Endothelial cell of umbilical vein (primary cell): Measurements from ENCODE around the gene MSRB2. TPM values are rescaled to one million over a fixed set of nuclear protein-coding genes. Genes with fewer than 3 reads are reported as not detected.

Experiments
- BruUV-seq: library from RNA; stranded (reverse); fragments of 400-500 nt; replicated peaks from 2 replicates; lab custom pipeline; 2021; lab: Mats Ljungman, UMichigan
- CTCF ChIA-PET: fragments of 300-600, 350-600 bp; sonication (Branson Sonifier 250); formaldehyde crosslinking; loops from one replicate; lab custom pipeline; 2021; ENCODE audit warnings: antibody characterized with exemption, inconsistent platforms; lab: Charles Lee
- POLR2A ChIA-PET: fragments of 300-600, 350-600 bp; sonication (Branson Sonifier 250); formaldehyde crosslinking; loops from one replicate; lab custom pipeline; 2021; ENCODE audit warnings: antibody characterized with exemption, inconsistent platforms; lab: Charles Lee
- DNase-seq: peaks from one replicate; pipeline ENCODE4 v3.0.0-alpha.2; 2011; ENCODE audit warnings: low read depth, low spot score
- FAIRE-seq: peaks from 2 replicates; lab custom pipeline; 2011; peaks lifted over from hg19 to GRCh38; lab: Jason Lieb, UNC
- H2AFZ ChIP-seq: 2 replicates; pipeline ENCODE4 v1.6.0; 2012; ENCODE audit warnings: low read depth, low read length, control low read depth, inconsistent platforms
- H3K27ac ChIP-seq: 2 replicates; pipeline ENCODE4 v1.5.1; 2011; ENCODE audit warnings: low read depth, mild to moderate bottlenecking, control low read depth, low read length, moderate library complexity; ENCODE audit not compliant: insufficient read depth
- H3K27me3 ChIP-seq, 2 experiments: 2 replicates each; pipeline versions ENCODE4 v1.6.0 to v1.6.1; 2011; ENCODE audit warnings: low read length in 2 of 2, mixed read lengths in 1 of 2; ENCODE audit not compliant: control insufficient read depth in 2 of 2, insufficient read depth in 2 of 2
- H3K36me3 ChIP-seq, 2 experiments: 2 replicates in 1 of 2; 3 replicates in 1 of 2; pipeline ENCODE4 v1.5.1; 2011; ENCODE audit warnings: low read length in 2 of 2, mild to moderate bottlenecking in 1 of 2, moderate library complexity in 1 of 2; ENCODE audit not compliant: control insufficient read depth in 2 of 2, insufficient read depth in 2 of 2; ENCODE audit errors: extremely low read depth in 1 of 2
- H3K4me1 ChIP-seq: 3 replicates; pipeline ENCODE4 v1.5.1; 2011; ENCODE audit warnings: mild to moderate bottlenecking, low read length; ENCODE audit not compliant: control insufficient read depth, insufficient read depth; ENCODE audit errors: extremely low read depth
- H3K4me2 ChIP-seq: 2 replicates; pipeline ENCODE4 v1.6.1; 2011; ENCODE audit warnings: low read length, control low read depth, mixed read lengths; ENCODE audit not compliant: insufficient read depth
- H3K4me3 ChIP-seq, 3 experiments: fragments of 200-600 bp in 1 of 3; sonication (generic), shearing (Covaris generic) in 1 of 3; replicated peaks in 1 of 3; 2 replicates each; pipeline ENCODE4 v1.5.1; 2011 to 2016; ENCODE audit warnings: control low read depth in 3 of 3, low read length in 3 of 3, mild to moderate bottlenecking in 2 of 3, inconsistent platforms in 1 of 3, low read depth in 1 of 3, moderate library complexity in 1 of 3; ENCODE audit not compliant: insufficient read depth in 1 of 3
- H3K79me2 ChIP-seq: 2 replicates; pipeline ENCODE4 v1.6.0; 2012; ENCODE audit warnings: low read length, inconsistent platforms; ENCODE audit not compliant: control insufficient read depth, insufficient read depth
- H3K9ac ChIP-seq: replicated peaks from 2 replicates; pipeline ENCODE3; 2011; ENCODE audit warnings: low read length, control low read depth; ENCODE audit not compliant: insufficient read depth; ENCODE audit errors: extremely low read depth
- H3K9me1 ChIP-seq: replicated peaks from 3 replicates; pipeline ENCODE4 v1.6.0; 2011; ENCODE audit warnings: mild to moderate bottlenecking, low read length; ENCODE audit not compliant: control insufficient read depth, insufficient read depth; ENCODE audit errors: extremely low read depth
- H3K9me3 ChIP-seq: replicated peaks from 2 replicates; pipeline ENCODE4 v1.5.1; 2012; ENCODE audit warnings: low read length, inconsistent platforms; ENCODE audit not compliant: control insufficient read depth, insufficient read depth
- H4K20me1 ChIP-seq: replicated peaks from 2 replicates; pipeline ENCODE3; 2011; ENCODE audit warnings: mild to moderate bottlenecking, low read length; ENCODE audit not compliant: control insufficient read depth, insufficient read depth; ENCODE audit errors: extremely low read depth
- EZH2 ChIP-seq: IDR thresholded peaks from 2 replicates; pipeline ENCODE4 v1.6.1; 2012; ENCODE audit warnings: borderline replicate concordance, low read depth, mild to moderate bottlenecking, moderate library complexity, low read length, inconsistent platforms; ENCODE audit not compliant: severe bottlenecking
- FOS ChIP-seq: IDR thresholded peaks from 2 replicates; pipeline ENCODE4 v1.6.1; 2011; ENCODE audit warnings: mild to moderate bottlenecking, low read length, moderate library complexity, borderline replicate concordance; ENCODE audit not compliant: insufficient read depth
- GATA2 ChIP-seq: IDR thresholded peaks from 2 replicates; pipeline ENCODE4 v1.7.0; 2011; ENCODE audit warnings: low read depth, mild to moderate bottlenecking, moderate library complexity, mixed read lengths, low read length; ENCODE audit not compliant: insufficient read length, insufficient read depth
- JUN ChIP-seq: IDR thresholded peaks from 2 replicates; pipeline ENCODE4 v1.6.1; 2011; ENCODE audit warnings: borderline replicate concordance, low read depth; ENCODE audit not compliant: insufficient read length, insufficient read depth
- MYC ChIP-seq: IDR thresholded peaks from one replicate; pipeline ENCODE4 v1.6.1; 2011; ENCODE audit warnings: mild to moderate bottlenecking, low read depth, low read length
- POLR2A ChIP-seq: IDR thresholded peaks from 2 replicates; pipeline ENCODE4 v1.6.1; 2012; ENCODE audit warnings: low read depth, mild to moderate bottlenecking, control low read depth, low read length
- POLR2AphosphoS5 ChIP-seq: IDR thresholded peaks from 2 replicates; pipeline ENCODE4 v1.6.1; 2012; ENCODE audit warnings: low read depth, mild to moderate bottlenecking, control low read depth, low read length, moderate library complexity; ENCODE audit not compliant: insufficient read depth
- dilution Hi-C: fragments of 300-500 bp; cut with MboI; formaldehyde crosslinking; loops from one replicate; pipeline ENCODE4 v1.15.0; 2019; ENCODE audit warnings: low sequenced_read_pairs; ENCODE audit not compliant: extremely low pct_ligation_motif_present
- intact Hi-C: fragments of 100-400 bp; cut with micrococcal nuclease; formaldehyde crosslinking; loops from one replicate; pipeline ENCODE4 v1.10.0; 2022
- polyA plus RNA-seq, 4 experiments: library from polyadenylated mRNA; depleted of rRNA in 3 of 4; stranded (reverse) in 3 of 4; unstranded in 1 of 4; fragments of >200 nt; gene quantifications; 2 replicates each; pipeline versions ENCODE4 v1.2.1 to v1.2.3, GENCODE V29; 2011 to 2012; ENCODE audit warnings: missing spikeins in 1 of 4
- total RNA-seq: library from RNA; stranded (reverse); gene quantifications from 2 replicates; pipeline ENCODE4 v1.2.3, GENCODE V29; 2021
- TF ChIP-seq, protein P1 (sequence below): IDR thresholded peaks from 2 replicates; pipeline ENCODE4 v1.6.1; 2011; ENCODE audit not compliant: insufficient read depth, insufficient read length
- TF ChIP-seq, protein P2 (sequence below), 2 donors: IDR thresholded peaks; 1 replicate in 1 of 2; 2 replicates in 1 of 2; pipeline ENCODE4 v1.5.1; 2011; ENCODE audit warnings: low read length in 2 of 2, mild to moderate bottlenecking in 2 of 2, moderate library complexity in 2 of 2, control low read depth in 1 of 2, inconsistent platforms in 1 of 2, low read depth in 1 of 2; ENCODE audit not compliant: insufficient read depth in 1 of 2; ENCODE audit errors: extremely low read depth in 1 of 2

MSRB2 gene
- total and polyA plus RNA-seq, 2 donors (not counting 3 experiments of a cell fraction or from before 2014, with no cell fraction given): 16.2 to 20.6 TPM

DNA sequence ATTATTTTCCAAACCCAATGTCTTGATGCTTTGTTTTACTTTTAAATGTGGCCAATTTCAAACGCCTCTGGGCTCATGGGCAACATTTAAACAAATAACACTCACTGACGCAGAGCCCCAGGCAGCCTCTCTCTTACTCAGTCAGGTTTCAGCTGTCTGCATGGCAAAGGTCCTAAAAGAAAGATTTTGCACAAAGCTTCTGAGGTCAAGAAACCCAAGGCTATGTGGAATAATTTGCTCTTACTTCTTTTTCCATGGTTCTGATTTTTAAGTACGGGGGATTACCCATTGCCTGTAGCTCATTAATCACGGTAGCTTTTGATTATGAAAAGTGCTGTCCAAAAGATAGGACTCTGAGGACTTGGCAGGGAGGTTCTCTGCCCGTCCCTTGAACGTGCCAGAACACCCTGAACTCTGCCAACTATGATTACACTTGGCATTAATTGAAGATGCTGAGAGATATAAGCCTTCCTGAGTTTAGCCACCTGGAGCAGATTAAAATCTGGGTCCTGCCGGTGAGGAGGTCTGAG is 14.1 kb upstream of the MSRB2 start:
- H3K4me1 ChIP-seq: no peaks in the 10 kb centered on the region
- ChIA-PET POLR2A (no interaction called here), CTCF (interaction anchor here (1.1 to 1.7 kb wide), 5 partner anchors 10 to 1088 kb away, joined by 3 to 8 read pairs (median 5); partner anchors contain the start of gene MSRB2)
- TF ChIP-seq POLR2A: no peak
- TF ChIP-seq JUN: no peak
- TF ChIP-seq POLR2AphosphoS5: no peak
- TF ChIP-seq, protein P1, sequence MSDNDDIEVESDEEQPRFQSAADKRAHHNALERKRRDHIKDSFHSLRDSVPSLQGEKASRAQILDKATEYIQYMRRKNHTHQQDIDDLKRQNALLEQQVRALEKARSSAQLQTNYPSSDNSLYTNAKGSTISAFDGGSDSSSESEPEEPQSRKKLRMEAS: no peak
- no peak for TF ChIP-seq MYC
- TF ChIP-seq FOS: no peak
- TF ChIP-seq GATA2: no peak
- no peak for TF ChIP-seq EZH2
- TF ChIP-seq, protein P2, sequence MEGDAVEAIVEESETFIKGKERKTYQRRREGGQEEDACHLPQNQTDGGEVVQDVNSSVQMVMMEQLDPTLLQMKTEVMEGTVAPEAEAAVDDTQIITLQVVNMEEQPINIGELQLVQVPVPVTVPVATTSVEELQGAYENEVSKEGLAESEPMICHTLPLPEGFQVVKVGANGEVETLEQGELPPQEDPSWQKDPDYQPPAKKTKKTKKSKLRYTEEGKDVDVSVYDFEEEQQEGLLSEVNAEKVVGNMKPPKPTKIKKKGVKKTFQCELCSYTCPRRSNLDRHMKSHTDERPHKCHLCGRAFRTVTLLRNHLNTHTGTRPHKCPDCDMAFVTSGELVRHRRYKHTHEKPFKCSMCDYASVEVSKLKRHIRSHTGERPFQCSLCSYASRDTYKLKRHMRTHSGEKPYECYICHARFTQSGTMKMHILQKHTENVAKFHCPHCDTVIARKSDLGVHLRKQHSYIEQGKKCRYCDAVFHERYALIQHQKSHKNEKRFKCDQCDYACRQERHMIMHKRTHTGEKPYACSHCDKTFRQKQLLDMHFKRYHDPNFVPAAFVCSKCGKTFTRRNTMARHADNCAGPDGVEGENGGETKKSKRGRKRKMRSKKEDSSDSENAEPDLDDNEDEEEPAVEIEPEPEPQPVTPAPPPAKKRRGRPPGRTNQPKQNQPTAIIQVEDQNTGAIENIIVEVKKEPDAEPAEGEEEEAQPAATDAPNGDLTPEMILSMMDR (IDR thresholded peaks at IDR 0.05; ENCODE audit: extremely low read depth in 1 of 2, insufficient read depth in 1 of 2, low read depth in 1 of 2, low read length in 2 of 2): no peak
- no peaks in the 10 kb centered on the region for H3K79me2 ChIP-seq
- intact Hi-C loops (no loop called here), dilution Hi-C loops (no loop called here)
- no peak overlapping the region for H3K9ac ChIP-seq
- H3K27me3 ChIP-seq: peaks cover 13 to 34% of the 10 kb centered on the region in 2 experiments
- DNase-seq (no peak), FAIRE-seq (no peak)
- no peaks in the 10 kb centered on the region for H3K9me3 ChIP-seq
- no TSS peak for BruUV-seq
- H3K36me3 ChIP-seq: no peaks in the 10 kb centered on the region
- H3K4me2 ChIP-seq: no peak overlapping the region
- no peaks in the 10 kb centered on the region for H3K9me1 ChIP-seq
- no peak overlapping the region for H3K4me3 ChIP-seq
- no peak overlapping the region for H3K27ac ChIP-seq
- no peaks in the 10 kb centered on the region for H4K20me1 ChIP-seq
- no peak overlapping the region for H2AFZ ChIP-seq
